GM21447 (cell line): ENCODE data around the gene KMT2D.

Experiments used
- ATAC-seq: cut with Tn5 transposase; IDR thresholded peaks from one replicate; pipeline ENCODE4 v1.9.1; 2021; ENCODE audit not compliant: unreplicated experiment

Gene KMT2D

DNA sequence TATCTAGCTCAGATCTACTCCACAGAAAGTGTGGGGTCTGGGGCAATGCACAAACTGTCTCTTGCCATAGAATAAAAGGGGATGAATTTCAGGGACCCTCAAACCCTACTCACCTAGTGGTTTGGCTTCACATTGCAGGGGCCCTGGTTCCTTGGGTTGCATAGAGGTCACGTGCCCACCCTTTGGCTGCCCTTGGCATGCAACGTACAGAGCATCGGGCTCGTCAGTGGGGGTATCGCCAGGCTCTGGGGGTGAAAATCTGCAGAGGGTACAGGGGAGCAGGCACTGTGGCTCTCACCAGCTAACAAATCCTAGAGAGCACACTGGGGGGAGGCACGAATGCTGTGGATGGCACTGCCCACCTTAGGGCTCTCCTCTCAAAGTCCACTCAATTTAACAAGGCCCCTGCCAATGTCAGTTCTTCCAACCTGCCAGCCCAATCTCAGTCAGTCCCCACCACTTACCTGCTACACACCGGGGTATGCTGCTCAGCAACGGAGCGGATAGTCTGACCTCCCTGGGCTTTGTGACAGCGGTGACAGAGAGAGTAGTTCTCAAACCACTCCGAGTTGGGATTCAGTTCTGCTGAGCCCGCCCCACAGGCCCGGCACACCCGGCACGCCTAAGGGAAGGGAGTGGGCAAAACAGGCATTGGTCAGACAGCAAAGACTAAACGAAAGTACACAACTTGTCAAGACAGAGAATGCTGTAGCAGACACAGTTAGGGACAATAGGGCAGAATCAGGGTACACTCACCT is 8.0 kb downstream of the KMT2D start:
- no peak for ATAC-seq

GRCh38 chr12:49051777-49052438 is 8.7 kb downstream of the KMT2D start:
- ATAC-seq: no peak

DNA sequence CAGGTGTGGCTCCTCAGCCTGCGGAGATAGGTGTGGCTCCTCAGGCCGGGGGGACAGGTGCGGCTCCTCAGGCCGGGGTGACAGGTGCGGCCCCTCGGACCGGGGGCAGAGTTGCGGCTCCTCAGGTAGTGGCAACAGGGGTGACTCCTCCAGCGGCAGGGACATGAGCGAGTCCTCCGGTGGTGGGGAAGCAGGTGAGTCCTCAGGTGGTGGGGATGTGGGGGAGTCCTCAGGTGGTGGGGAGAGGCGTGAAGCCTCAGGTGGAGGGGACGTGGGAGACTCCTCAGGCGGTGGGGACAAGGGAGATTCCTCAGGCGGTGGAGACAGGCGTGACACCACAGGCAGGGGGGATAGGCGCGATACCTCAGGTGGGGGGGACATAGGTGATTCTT is 9.2 kb downstream of the KMT2D start:
- ATAC-seq: no peak

DNA sequence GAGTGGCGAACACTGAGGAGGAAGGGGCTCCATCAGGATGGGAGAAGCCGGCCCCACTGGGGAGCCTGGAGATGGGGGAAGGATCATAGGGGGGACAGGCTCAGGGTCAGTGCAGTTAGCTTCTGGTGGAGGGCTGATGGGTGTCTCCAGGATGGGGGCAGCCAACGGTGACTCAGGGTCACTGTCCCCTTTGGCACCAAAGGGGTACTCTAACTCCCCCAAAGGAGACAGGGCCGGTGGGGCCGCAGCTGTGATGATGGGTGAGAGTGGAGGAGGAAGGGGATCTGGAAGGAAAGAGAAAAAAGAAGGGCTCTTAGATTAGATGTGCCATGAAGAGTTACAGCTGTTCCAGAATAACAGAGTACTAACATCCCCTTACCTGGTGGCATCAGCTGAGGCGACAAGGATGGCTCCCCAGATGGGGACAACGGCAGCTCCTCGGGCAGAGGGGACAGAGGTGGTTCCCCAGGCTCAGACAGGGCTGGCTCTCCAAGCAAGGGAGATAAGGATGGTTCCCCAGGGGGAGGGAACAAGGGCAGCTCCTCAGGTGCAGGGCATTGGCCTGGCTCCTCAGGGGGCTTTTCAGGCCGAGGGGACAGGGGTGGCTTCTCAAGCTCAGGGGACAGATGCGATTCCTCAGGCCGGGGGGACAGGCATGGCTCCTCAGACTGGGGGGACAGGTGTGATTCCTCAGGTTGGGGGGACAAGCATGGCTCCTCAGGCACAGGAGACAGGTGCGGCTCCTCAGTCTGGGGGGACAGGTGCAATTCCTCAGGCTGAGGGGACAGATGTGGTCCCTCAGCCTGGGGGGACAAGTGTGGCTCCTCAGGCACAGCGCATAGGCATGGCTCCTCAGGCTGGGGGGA is 9.9 kb downstream of the KMT2D start:
- no peak for ATAC-seq

DNA sequence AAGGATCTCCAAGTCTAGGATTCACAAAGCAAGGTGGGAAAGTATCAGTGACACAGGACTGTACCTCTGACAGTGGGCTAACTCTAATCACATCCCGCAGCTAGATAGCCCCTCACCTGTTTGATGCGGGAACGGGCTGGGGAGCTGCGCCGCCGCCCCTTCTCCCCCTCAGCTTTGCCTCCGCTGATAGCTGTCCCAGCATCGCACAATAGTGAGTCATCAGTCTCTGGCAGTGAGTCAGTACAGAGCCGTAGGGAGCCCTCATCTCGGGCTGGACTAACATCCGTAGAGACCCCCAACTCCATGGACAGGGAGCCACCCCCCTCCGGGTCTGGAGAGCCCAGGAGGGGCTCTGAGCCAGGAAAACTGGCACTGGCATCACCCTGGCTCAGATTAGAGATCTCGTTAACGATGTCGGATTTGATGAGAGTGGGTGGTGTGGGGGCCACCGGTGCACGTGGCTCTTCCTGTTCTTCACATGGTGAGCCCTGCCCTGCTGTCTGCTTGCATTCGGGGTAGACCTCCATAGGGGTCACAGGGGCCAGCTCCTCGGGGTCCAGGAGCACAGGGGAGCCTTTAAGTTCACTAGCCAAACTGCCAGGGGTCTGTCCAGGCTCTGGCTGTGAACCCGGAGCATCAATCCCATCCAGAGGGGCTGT is 10.9 kb downstream of the KMT2D start:
- no peak for ATAC-seq

- ATAC-seq: no peak
These were observed 11.6 kb downstream of the KMT2D start for GRCh38 chr12:49048953-49049352.

- ATAC-seq: no peak
These were observed 14.3 kb downstream of the KMT2D start for GRCh38 chr12:49046129-49046895.

DNA sequence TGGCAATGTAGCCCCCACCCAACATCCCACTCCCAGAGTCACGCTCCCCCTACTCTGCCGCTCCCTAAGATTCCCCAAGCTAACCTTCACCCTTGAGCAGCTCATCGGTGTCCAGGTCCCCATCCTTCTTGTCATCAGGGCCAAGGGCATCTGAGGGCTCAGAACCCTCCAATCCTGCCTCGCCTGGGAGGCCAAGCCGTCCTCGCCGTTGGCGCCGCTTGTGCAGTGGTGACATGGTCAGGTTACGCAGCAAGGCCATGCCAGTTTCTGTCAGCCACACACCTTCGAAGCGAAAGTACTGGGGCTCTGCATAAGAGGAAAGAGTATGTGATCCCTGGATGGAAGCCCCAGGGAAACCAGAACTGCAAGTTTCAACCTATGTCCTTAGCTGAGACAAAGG is 15.9 kb downstream of the KMT2D start:
- ATAC-seq: no peak

GRCh38 chr12:49043856-49044258 is 16.7 kb downstream of the KMT2D start:
- no peak for ATAC-seq

GRCh38 chr12:49043241-49043640 is 17.4 kb downstream of the KMT2D start:
- ATAC-seq: no peak

GRCh38 chr12:49041881-49042484 is 18.6 kb downstream of the KMT2D start:
- no peak for ATAC-seq

DNA sequence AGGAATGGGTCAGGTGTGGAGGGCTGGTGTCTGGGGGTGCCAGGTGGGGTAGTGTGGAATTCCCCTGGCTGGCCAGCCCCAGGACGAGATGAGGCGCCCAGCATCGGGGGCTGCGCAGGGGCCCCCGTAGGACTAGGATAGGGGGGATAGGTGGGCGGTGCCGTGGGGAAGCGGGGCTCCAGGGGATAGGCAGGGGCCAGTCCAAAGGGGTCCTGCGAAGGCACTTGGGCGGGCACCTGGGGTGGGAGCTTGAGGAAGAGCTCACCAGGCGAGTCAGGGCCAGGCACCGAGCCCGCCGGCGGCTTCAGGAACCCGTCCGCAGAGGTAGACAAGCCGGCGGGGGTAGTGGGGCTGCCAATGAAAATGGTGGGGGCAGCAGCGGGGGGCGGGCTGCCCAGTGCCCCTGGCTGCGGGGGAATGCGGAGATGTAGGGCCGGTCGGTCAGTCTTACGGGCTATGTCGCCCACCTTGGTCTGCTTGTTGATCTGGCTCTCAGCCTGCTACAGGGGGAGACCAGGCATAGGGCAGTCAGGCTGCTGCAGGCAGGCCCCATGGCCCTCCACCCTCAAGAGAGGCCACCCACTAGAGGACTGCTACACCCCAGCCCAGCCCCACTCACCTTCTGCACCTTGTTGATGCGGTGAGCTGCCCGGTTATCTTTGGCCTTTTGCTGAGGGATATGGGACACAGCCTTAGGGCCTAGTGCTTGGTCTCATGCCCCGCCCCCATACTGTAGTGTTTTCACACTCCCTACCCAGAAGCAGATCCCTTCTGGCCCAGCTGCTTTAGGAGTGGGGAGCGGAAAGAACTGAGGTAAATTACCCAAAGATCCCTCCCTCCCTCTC is 19.3 kb downstream of the KMT2D start:
- ATAC-seq: no peak

GRCh38 chr12:49040364-49040855 is 20.2 kb downstream of the KMT2D start:
- ATAC-seq: no peak

- no peak for ATAC-seq
These were observed 20.9 kb downstream of the KMT2D start for GRCh38 chr12:49039421-49040363.

DNA sequence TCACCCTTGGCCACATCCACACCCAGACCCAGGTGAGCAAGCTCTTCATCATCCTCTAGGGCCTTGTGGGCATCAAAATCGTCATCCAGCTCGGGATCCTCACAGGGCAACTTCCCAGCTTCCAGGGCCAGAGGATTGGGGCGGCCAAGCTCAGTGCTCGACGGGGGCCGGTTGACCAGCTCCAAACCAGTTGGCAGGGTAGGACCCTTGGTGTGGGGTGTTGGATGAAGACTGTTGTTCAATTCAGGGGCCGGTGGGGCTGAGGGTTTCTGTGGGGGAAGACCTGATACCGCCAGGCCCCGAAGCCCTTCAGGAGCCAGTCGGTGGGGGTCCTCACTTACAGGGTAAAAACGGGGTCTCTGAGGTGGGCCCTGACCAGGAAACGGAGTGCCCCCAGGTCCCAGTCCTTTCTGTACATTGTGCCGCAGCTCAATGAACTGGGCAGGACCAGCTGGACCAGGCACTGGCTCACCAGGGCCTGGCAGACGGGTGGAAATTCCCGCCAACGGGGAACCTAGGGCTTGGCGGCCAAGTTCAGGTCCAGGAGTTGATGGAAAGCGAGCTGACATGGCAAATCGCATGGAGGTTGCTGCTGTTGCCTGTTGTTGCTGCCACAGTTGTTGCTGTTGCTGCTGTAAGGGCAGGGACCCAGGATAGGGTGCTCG is 22.2 kb downstream of the KMT2D start:
- ATAC-seq: no peak

DNA sequence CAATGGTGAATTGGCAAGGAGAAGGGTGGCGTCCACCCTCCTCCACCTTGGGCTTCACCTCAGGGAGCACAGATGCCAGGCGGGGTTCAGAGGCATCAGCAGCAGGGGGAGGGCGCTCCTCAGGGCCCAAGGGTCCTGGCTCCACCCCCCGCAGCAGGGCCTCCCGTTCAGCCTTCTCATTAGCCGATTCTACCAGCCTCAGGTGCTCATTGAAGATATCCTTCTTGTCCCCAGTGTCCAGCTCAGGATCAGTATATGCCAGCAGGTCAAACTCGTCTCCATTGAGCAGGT is 22.7 kb downstream of the KMT2D start:
- ATAC-seq: no peak

GRCh38 chr12:49037111-49037946 is 23.3 kb downstream of the KMT2D start:
- no peak for ATAC-seq
